Measurements from ENCODE around the gene SWT1.

DNA sequence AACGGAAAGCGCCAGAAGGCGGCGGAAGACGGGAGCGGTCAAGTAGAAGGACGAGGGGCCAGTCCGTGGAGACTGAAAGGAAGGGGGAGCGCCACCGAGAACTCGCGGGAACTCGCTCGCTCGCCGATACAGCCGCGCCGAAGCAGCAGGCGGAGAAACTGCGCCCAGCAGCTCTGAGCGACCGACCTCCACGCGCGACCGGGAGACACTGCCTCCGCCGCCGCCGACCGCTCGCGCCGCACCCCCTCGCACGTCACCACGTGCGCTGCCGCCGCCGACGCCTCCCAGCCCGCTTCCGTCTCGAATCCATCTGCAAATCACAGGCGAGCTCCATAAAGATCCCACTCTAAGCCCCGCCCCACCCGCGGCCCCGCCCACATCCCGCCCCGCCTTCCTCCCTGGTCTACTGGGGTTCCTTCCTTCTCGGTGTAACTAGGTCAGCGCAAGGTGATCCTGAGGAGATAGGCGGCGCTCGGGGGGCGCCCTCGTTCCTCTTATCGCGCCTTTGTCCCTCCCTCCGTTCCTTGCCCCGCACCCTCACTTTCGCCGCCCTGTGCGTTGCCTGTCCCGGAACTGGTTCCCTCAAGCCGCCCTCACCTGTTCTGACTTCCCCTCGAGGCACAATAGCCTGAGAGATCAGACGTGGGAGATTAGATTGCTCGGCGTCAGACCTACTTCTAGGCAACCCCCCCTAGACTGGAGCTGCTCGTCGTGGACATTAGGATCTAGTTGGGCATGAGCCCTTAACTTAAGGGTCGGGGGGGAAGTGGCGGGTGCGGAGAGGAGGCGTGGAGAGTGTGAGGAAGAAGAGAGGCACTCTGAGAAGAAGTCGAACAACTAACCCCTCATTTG is 160.3 kb downstream of the SWT1 start, which contains the start of gene IVNS1ABP:
- TF ChIP-seq, protein P1, sequence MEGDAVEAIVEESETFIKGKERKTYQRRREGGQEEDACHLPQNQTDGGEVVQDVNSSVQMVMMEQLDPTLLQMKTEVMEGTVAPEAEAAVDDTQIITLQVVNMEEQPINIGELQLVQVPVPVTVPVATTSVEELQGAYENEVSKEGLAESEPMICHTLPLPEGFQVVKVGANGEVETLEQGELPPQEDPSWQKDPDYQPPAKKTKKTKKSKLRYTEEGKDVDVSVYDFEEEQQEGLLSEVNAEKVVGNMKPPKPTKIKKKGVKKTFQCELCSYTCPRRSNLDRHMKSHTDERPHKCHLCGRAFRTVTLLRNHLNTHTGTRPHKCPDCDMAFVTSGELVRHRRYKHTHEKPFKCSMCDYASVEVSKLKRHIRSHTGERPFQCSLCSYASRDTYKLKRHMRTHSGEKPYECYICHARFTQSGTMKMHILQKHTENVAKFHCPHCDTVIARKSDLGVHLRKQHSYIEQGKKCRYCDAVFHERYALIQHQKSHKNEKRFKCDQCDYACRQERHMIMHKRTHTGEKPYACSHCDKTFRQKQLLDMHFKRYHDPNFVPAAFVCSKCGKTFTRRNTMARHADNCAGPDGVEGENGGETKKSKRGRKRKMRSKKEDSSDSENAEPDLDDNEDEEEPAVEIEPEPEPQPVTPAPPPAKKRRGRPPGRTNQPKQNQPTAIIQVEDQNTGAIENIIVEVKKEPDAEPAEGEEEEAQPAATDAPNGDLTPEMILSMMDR (conservative IDR thresholded peaks at IDR 0.05), result peak; percentile 33; the same call in 1 of the 2 replicates
- no peak for TF ChIP-seq EZH2 (IDR thresholded peaks at IDR 0.05; ENCODE audit: low read depth)
